CD4-positive, alpha-beta T cell treated with Interleukin-10 for 1 hour (primary cell): ENCODE data around the gene C22orf23.

Experiments
- DNase-seq: peaks from one replicate; pipeline ENCODE4 v3.0.0-alpha.2; 2020

Gene C22orf23

GRCh38 chr22:37924386-37925065 lies 28.9 kb downstream of the C22orf23 start:
- no peak for DNase-seq

- no peak for DNase-seq
Observed at GRCh38 chr22:37923927-37924326, 29.5 kb downstream of the C22orf23 start.

- DNase-seq, result no peak
Observed at GRCh38 chr22:37922191-37922590, 31.2 kb downstream of the C22orf23 start.

- no peak for DNase-seq
Observed at GRCh38 chr22:37920126-37920525, 33.3 kb downstream of the C22orf23 start.

GRCh38 chr22:37918580-37919270 lies 34.7 kb downstream of the C22orf23 start:
- DNase-seq, result no peak

- DNase-seq, result no peak
Observed at GRCh38 chr22:37917874-37918548, 35.4 kb downstream of the C22orf23 start.

- DNase-seq, result no peak
Observed at GRCh38 chr22:37916311-37916710, 37.1 kb downstream of the C22orf23 start.

- DNase-seq, result no peak
Observed at GRCh38 chr22:37913233-37913721, 40.1 kb downstream of the C22orf23 start.

- no peak for DNase-seq
Observed at GRCh38 chr22:37912171-37912570, 41.2 kb downstream of the C22orf23 start.

- DNase-seq, result no peak
Observed at GRCh38 chr22:37911697-37912096, 41.7 kb downstream of the C22orf23 start.

- no peak for DNase-seq
Observed at GRCh38 chr22:37910890-37911672, 42.3 kb downstream of the C22orf23 start.

GRCh38 chr22:37909766-37910165 lies 43.6 kb downstream of the C22orf23 start:
- no peak for DNase-seq

- DNase-seq, result no peak
Observed at GRCh38 chr22:37907036-37907954, 46.1 kb downstream of the C22orf23 start.

GRCh38 chr22:37906364-37907008 lies 46.9 kb downstream of the C22orf23 start:
- peak; percentile 35 for DNase-seq

- peak; percentile 71 for DNase-seq
Observed at GRCh38 chr22:37905534-37906363, 47.7 kb downstream of the C22orf23 start, which contains the start of gene MICALL1. MICALL1 (plus strand) TSS chr22:37906297; CDS start chr22:37906423, 126 bp downstream.

- no peak for DNase-seq
Observed at GRCh38 chr22:37904572-37905533, 48.5 kb downstream of the C22orf23 start.

GRCh38 chr22:37898441-37899181 lies 54.8 kb downstream of the C22orf23 start:
- DNase-seq, result no peak

GRCh38 chr22:37897807-37898206 lies 55.6 kb downstream of the C22orf23 start:
- no peak for DNase-seq
